Testis (tissue), 2 donors: ENCODE results near the gene SERPIND1.

ENCODE experiments used
- CTCF ChIP-seq, 3 experiments: fragments of 450-650 bp in 2 of 3; fragments of 200-600 bp in 1 of 3; sonication (generic) in 1 of 3; IDR thresholded peaks; one replicate each; pipeline ENCODE4 v1.5.1; 2016 to 2019; ENCODE audit warnings: antibody characterized with exemption in 3 of 3, mild to moderate bottlenecking in 2 of 3, moderate library complexity in 1 of 3
- POLR2A ChIP-seq: fragments of 450-650 bp; IDR thresholded peaks from one replicate; pipeline ENCODE4 v1.6.1; 2017; ENCODE audit warnings: antibody characterized with exemption, mild to moderate bottlenecking, moderate library complexity

DNA sequence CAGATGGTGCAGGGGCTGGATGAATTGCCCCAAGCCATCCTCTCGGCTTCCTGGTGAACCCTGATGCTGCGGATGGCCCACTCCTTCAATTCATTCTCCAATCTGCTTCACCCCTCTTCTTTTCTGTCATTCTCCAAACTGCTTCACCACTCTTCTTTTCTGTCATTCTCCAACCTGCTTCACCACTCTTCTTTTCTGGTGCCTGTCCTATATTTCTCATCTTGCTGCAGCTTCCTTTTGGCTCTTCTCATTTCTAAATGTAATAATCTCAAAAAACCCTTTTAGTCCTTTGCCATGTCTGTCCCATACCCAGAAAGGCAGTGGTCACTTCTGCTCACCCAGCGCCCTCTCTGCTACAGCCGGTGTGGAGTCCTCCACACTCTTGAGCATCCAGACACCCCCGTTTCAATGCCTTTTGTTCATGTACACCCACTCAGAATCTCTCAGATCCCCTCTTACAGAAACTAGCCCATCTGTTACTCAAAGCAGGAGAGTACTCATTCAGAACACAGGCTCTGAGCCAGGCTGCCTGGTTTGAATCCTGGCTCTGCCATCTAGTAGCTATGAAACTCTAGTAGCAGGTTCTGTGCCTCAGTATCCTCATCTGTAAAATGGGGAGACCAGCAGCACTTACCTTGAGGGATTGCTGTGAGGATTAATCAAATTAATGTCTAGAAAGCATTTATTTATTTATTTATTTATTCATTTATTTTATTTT, 14.9 kb downstream of the SERPIND1 start:
- TF ChIP-seq CTCF (IDR thresholded peaks at IDR 0.05) (no peak), POLR2A (no peak)
